ENCODE measurements around the gene PALS1.

DNA sequence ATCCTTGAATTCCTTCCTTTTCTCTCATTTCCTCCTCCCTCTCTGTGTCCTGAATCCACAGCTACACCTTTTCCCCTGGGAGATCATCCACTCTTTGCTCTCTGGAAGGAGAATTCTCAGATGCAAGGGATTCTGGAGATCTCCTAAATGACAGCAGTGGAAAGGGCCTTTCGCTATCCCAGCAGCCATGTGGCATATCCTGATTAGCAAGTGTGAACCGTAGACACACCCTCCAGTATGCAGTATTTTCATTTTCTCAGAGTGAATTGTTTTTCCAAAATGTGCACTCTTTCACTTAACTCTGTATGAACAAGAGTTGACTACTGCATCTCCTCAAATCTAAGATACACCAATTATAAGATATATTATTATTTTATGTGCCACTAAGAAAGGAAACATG is 46.0 kb upstream of the PALS1 start:
- TF ChIP-seq, protein P1, sequence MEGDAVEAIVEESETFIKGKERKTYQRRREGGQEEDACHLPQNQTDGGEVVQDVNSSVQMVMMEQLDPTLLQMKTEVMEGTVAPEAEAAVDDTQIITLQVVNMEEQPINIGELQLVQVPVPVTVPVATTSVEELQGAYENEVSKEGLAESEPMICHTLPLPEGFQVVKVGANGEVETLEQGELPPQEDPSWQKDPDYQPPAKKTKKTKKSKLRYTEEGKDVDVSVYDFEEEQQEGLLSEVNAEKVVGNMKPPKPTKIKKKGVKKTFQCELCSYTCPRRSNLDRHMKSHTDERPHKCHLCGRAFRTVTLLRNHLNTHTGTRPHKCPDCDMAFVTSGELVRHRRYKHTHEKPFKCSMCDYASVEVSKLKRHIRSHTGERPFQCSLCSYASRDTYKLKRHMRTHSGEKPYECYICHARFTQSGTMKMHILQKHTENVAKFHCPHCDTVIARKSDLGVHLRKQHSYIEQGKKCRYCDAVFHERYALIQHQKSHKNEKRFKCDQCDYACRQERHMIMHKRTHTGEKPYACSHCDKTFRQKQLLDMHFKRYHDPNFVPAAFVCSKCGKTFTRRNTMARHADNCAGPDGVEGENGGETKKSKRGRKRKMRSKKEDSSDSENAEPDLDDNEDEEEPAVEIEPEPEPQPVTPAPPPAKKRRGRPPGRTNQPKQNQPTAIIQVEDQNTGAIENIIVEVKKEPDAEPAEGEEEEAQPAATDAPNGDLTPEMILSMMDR (IDR thresholded peaks at IDR 0.05; ENCODE audit: borderline replicate concordance, extremely low read depth, low read length, poor library complexity, severe bottlenecking): no peak
- TF ChIP-seq EZH2 (IDR thresholded peaks at IDR 0.05; ENCODE audit: borderline replicate concordance, low read depth, low read length, severe bottlenecking): no peak
